GM12891 (cell line): Measurements from ENCODE around the gene YARS2.
"Not testable (repeated sequence)": the region's sequence is repeated elsewhere in the genome, so short reads cannot be mapped to it uniquely, and the experiment has no call there.

Experiments used
- DNase-seq: peaks from one replicate; pipeline ENCODE4 v3.0.0; 2011; ENCODE audit warnings: low spot score; ENCODE audit not compliant: insufficient read length
- FAIRE-seq: peaks from 2 replicates; lab custom pipeline; 2011; peaks lifted over from hg19 to GRCh38; lab: Jason Lieb, UNC
- PAX5 ChIP-seq: IDR thresholded peaks from 2 replicates; pipeline ENCODE4 v1.6.1; 2011; ENCODE audit warnings: low read length, moderate library complexity, mild to moderate bottlenecking; ENCODE audit not compliant: insufficient read depth, severe bottlenecking
- POLR2A ChIP-seq: IDR thresholded peaks from 2 replicates; pipeline ENCODE4 v1.6.1; 2011; ENCODE audit warnings: low read depth, low read length, control low read depth
- POLR2AphosphoS5 ChIP-seq: IDR thresholded peaks from 2 replicates; pipeline ENCODE4 v1.6.1; 2011; ENCODE audit warnings: low read depth, low read length, control low read depth
- POU2F2 ChIP-seq: IDR thresholded peaks from 2 replicates; pipeline ENCODE4 v1.6.1; 2011; ENCODE audit warnings: low read depth, mild to moderate bottlenecking, control low read depth, low read length, moderate library complexity
- SPI1 ChIP-seq: IDR thresholded peaks from 2 replicates; pipeline ENCODE4 v1.6.1; 2011; ENCODE audit warnings: low read depth, low read length, control low read depth
- TAF1 ChIP-seq: IDR thresholded peaks from 2 replicates; pipeline ENCODE4 v1.6.1; 2011; ENCODE audit warnings: low read depth, low read length, control low read depth

The YARS2 gene

GRCh38 chr12:32755051-32755653 is 545 bp downstream of the YARS2 start:
- TF ChIP-seq TAF1 (no peak), POLR2A (no peak), POLR2AphosphoS5 (no peak), SPI1 (peak; percentile 62), PAX5 (peak; percentile 43), POU2F2 (no peak)
- DNase-seq (peak; percentile 48), FAIRE-seq (peak; percentile 77)

- TF ChIP-seq SPI1 = peak; percentile 45
- TF ChIP-seq POU2F2 = no peak
- no peak for TF ChIP-seq TAF1
- no peak for DNase-seq
Observed at GRCh38 chr12:32754111-32754510, 1.6 kb downstream of the YARS2 start.

GRCh38 chr12:32753605-32754004 is 2.1 kb downstream of the YARS2 start:
- TF ChIP-seq POLR2A (no peak), TAF1 (no peak)
- no peak for FAIRE-seq
- no peak for DNase-seq

More at GRCh38 chr12:32754111-32754510, 1.6 kb downstream of the YARS2 start:
- peak; percentile 35 for FAIRE-seq

- DNase-seq (no peak), FAIRE-seq (no peak)
- TF ChIP-seq SPI1 = no peak
- no peak for TF ChIP-seq POU2F2
- TF ChIP-seq POLR2A = no peak
- TF ChIP-seq TAF1 = no peak
- no peak for TF ChIP-seq PAX5
- no peak for TF ChIP-seq POLR2AphosphoS5
Observed at GRCh38 chr12:32743264-32743663, 12.4 kb downstream of the YARS2 start.

GRCh38 chr12:32742133-32742532 is 13.6 kb downstream of the YARS2 start:
- TF ChIP-seq TAF1 = no peak
- TF ChIP-seq PAX5 = no peak
- no peak for TF ChIP-seq POLR2AphosphoS5
- no peak for TF ChIP-seq POU2F2
- no peak for TF ChIP-seq POLR2A
- TF ChIP-seq SPI1 = no peak
- DNase-seq (no peak), FAIRE-seq (no peak)

- no peak for FAIRE-seq
- TF ChIP-seq POLR2A (no peak), POU2F2 (no peak), PAX5 (no peak), SPI1 (no peak), TAF1 (no peak), POLR2AphosphoS5 (no peak)
- DNase-seq = no peak
Observed at GRCh38 chr12:32739279-32739678, 16.4 kb downstream of the YARS2 start.

GRCh38 chr12:32737715-32738114 is 18.0 kb downstream of the YARS2 start:
- FAIRE-seq = no peak
- TF ChIP-seq TAF1 (no peak), POU2F2 (no peak), SPI1 (no peak)
- no peak for DNase-seq

- FAIRE-seq (peak; percentile 52), DNase-seq (no peak)
- TF ChIP-seq PAX5 (no peak), TAF1 (no peak), SPI1 (no peak), POLR2A (no peak), POLR2AphosphoS5 (no peak), POU2F2 (no peak)
Observed at GRCh38 chr12:32736445-32736844, 19.3 kb downstream of the YARS2 start.

- TF ChIP-seq TAF1 = no peak
- no peak for TF ChIP-seq POLR2AphosphoS5
- no peak for TF ChIP-seq POLR2A
- TF ChIP-seq PAX5 = no peak
- no peak for TF ChIP-seq SPI1
- FAIRE-seq = no peak
Observed at GRCh38 chr12:32734952-32735351, 20.7 kb downstream of the YARS2 start.

GRCh38 chr12:32727237-32727636 is 28.5 kb downstream of the YARS2 start:
- no peak for TF ChIP-seq TAF1
- TF ChIP-seq POLR2A = no peak
- no peak for TF ChIP-seq PAX5
- no peak for TF ChIP-seq POLR2AphosphoS5
- TF ChIP-seq POU2F2 = no peak
- no peak for TF ChIP-seq SPI1
- DNase-seq = no peak
- FAIRE-seq = no peak

More at GRCh38 chr12:32734952-32735351, 20.7 kb downstream of the YARS2 start:
- DNase-seq = no peak

GRCh38 chr12:32726286-32726685 is 29.4 kb downstream of the YARS2 start:
- TF ChIP-seq TAF1 = no peak
- no peak for TF ChIP-seq SPI1
- TF ChIP-seq POLR2A = no peak
- no peak for TF ChIP-seq POU2F2
- no peak for TF ChIP-seq PAX5
- no peak for TF ChIP-seq POLR2AphosphoS5
- FAIRE-seq (no peak), DNase-seq (no peak)

GRCh38 chr12:32725308-32725707 is 30.4 kb downstream of the YARS2 start:
- DNase-seq, FAIRE-seq: not testable (repeated sequence)
